Thoracic aorta (tissue), 2 donors: ENCODE measurements around the gene SRP9. TPM values are rescaled to one million over a fixed set of nuclear protein-coding genes. Genes with fewer than 3 reads are reported as not detected.
"Not testable (repeated sequence)": the region's sequence is repeated elsewhere in the genome, so short reads cannot be mapped to it uniquely, and the experiment has no call there.

ENCODE experiments used
- ATAC-seq: fragments of 150-250 bp; one replicate; pipeline ENCODE4 v1.8.0; 2017; ENCODE audit warnings: low read depth; ENCODE audit not compliant: insufficient number of reproducible peaks, low FRiP score
- DNase-seq: peaks from one replicate; pipeline ENCODE4 v3.0.0-alpha.2; 2020; ENCODE audit warnings: low spot score
- H3K27ac ChIP-seq, 2 donors: fragments of 200-600 bp; sonication (generic); 1 replicate in 1 of 2; 2 replicates in 1 of 2; pipeline ENCODE4 v1.5.1; 2016; ENCODE audit warnings: mild to moderate bottlenecking in 2 of 2, moderate library complexity in 2 of 2
- H3K27me3 ChIP-seq: fragments of 200-600 bp; sonication (generic); replicated peaks from 2 replicates; pipeline ENCODE4 v1.6.0; 2016; ENCODE audit warnings: mild to moderate bottlenecking; ENCODE audit not compliant: insufficient read depth
- H3K36me3 ChIP-seq: fragments of 200-600 bp; sonication (generic); one replicate; pipeline ENCODE4 v1.5.1; 2016
- H3K4me1 ChIP-seq, 2 donors: fragments of 200-600 bp; sonication (generic); 1 replicate in 1 of 2; 2 replicates in 1 of 2; pipeline versions ENCODE4 v1.5.1 to v1.6.0; 2016; ENCODE audit warnings: low read depth in 2 of 2, mild to moderate bottlenecking in 1 of 2; ENCODE audit not compliant: control insufficient read depth in 1 of 2
- H3K4me3 ChIP-seq: fragments of 200-600 bp; sonication (generic); 2 replicates; pipeline ENCODE4 v1.5.1; 2016; ENCODE audit warnings: mild to moderate bottlenecking
- H3K9me3 ChIP-seq: fragments of 200-600 bp; sonication (generic); 2 replicates; pipeline ENCODE4 v1.5.1; 2016
- CTCF ChIP-seq: fragments of 200-600 bp; sonication (generic); IDR thresholded peaks from one replicate; pipeline ENCODE4 v1.5.1; 2019; ENCODE audit warnings: antibody characterized with exemption
- total RNA-seq, 2 donors: library from RNA; depleted of rRNA; stranded (reverse); fragments of >200 nt; gene quantifications; one replicate each; pipeline versions ENCODE4 v1.1.0 to v1.2.3, GENCODE V29; 2016

Gene SRP9
- total RNA-seq, 2 donors from 2014 or later, result 130 to 131 TPM

- ATAC-seq (no peak), DNase-seq (no peak)
- H3K4me3 ChIP-seq, result no peak overlapping the region
- no peaks in the 10 kb centered on the region for H3K27me3 ChIP-seq
- no peaks in the 10 kb centered on the region for H3K9me3 ChIP-seq
- no peaks in the 10 kb centered on the region for H3K36me3 ChIP-seq
- H3K27ac ChIP-seq, result peak overlapping the region; percentile 85 to 97
- H3K4me1 ChIP-seq, result peaks cover 47 to 79% of the 10 kb centered on the region in 2 donors
- TF ChIP-seq CTCF, result no peak
Measured at GRCh38 chr1:225813214-225813964, 35.8 kb downstream of the SRP9 start.

- H3K4me1 ChIP-seq, result peaks cover 47 to 86% of the 10 kb centered on the region in 2 donors
- DNase-seq, result no peak
- no peak for TF ChIP-seq CTCF
- H3K27ac ChIP-seq, result peak overlapping the region; percentile 85 to 97
- no peaks in the 10 kb centered on the region for H3K9me3 ChIP-seq
- H3K36me3 ChIP-seq, result no peaks in the 10 kb centered on the region
- H3K27me3 ChIP-seq, result no peaks in the 10 kb centered on the region
- ATAC-seq, result no peak
- no peak overlapping the region for H3K4me3 ChIP-seq
Measured at GRCh38 chr1:225814381-225814780, 36.8 kb downstream of the SRP9 start.

GRCh38 chr1:225815090-225815489, 37.5 kb downstream of the SRP9 start:
- not testable (repeated sequence) for H3K9me3 ChIP-seq, H3K4me3 ChIP-seq, ATAC-seq, DNase-seq, H3K27me3 ChIP-seq, H3K36me3 ChIP-seq
- Histone ChIP-seq H3K27ac (peak overlapping the region; percentile 85 to 97), H3K4me1 (peaks cover 52 to 90% of the 10 kb centered on the region in 2 donors)

GRCh38 chr1:225815526-225816178, 38.0 kb downstream of the SRP9 start:
- H3K36me3 ChIP-seq, result no peaks in the 10 kb centered on the region
- H3K27me3 ChIP-seq, result no peaks in the 10 kb centered on the region
- H3K27ac ChIP-seq, result peak overlapping the region; percentile 97
- DNase-seq (no peak), ATAC-seq (no peak)
- no peak for TF ChIP-seq CTCF
- H3K4me1 ChIP-seq, result peaks cover 57 to 95% of the 10 kb centered on the region in 2 donors
- H3K9me3 ChIP-seq, result no peaks in the 10 kb centered on the region
- H3K4me3 ChIP-seq, result no peak overlapping the region

GRCh38 chr1:225816643-225817538, 39.3 kb downstream of the SRP9 start:
- Histone ChIP-seq H3K36me3 (no peaks in the 10 kb centered on the region), H3K27ac (peak overlapping the region; percentile 97), H3K27me3 (no peaks in the 10 kb centered on the region), H3K4me3 (peak overlapping the region; percentile 44), H3K9me3 (no peaks in the 10 kb centered on the region), H3K4me1 (peaks cover 59 to 94% of the 10 kb centered on the region in 2 donors)
- no peak for DNase-seq
- no peak for TF ChIP-seq CTCF
- no peak for ATAC-seq
